Measurements from ENCODE around the gene OSM.

The OSM gene

GRCh38 chr22:30310881-30311771 is 44.5 kb upstream of the OSM start:
- POLR2A ChIA-PET: interaction anchor here (0.6 to 1.9 kb wide), 6 partner anchors 8 to 74 kb away, joined by 3 to 7 read pairs (median 4); partner anchors contain the start of gene TBC1D10A
- CTCF ChIA-PET: interaction anchor here (0.7 to 4.7 kb wide), 7 partner anchors 10 to 203 kb away, joined by 3 to 25 read pairs (median 4); partner anchors contain the start of gene CASTOR1

DNA sequence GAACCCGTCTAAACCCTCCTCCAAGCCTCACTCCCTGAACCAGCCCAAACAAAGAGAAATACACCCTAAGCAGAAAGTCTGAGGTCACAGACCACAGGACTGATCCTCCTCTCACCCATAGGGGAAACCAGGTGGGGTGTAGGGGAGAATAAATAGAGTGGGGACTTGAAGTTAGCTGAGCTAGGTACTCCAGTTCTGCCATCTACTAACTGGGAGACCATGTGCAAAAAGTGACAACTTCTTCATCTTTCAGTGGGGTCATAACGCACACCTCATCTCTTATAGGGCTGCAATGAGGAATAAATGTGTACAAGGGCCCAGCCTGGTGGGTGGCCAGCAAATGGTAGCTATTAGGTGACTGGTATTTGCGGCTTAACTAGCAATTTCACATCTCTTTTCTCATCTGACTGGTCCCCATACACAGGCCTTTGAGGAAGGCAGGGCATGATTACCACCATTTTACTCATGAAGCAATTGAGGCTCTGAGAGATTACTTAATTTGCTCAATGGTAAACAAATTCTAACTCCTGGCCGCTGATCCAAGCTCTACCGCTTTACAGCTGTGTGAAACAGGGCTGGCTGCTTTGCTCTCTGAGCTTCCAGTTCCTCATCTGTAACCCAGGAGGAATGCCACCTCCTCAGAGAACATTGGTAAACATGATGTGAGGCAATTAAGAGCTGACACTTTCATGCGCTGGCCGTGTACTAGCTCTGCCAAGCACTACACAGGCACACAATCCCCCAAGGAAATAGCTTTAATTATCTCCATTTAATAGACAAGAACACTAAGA is 43.5 kb upstream of the OSM start:
- no peak overlapping the region for H3K4me3 ChIP-seq (ENCODE audit: low read depth, low read length)
- POLR2A ChIA-PET: interaction anchor here (0.6 to 1.3 kb wide), 4 partner anchors 8 to 60 kb away, joined by 3 to 7 read pairs (median 4); partner anchors contain the start of gene TBC1D10A
- CTCF ChIA-PET: interaction anchor here (0.7 to 2.2 kb wide), 3 partner anchors 9 to 22 kb away, joined by 3 to 9 read pairs (median 4); no protein-coding TSS in a partner anchor
- no peak for TF ChIP-seq CTCF (IDR thresholded peaks at IDR 0.05; ENCODE audit: insufficient read depth, low read length, missing control alignments)
- DNase-seq (ENCODE audit: low read depth, low spot score): no peak

More at GRCh38 chr22:30310881-30311771, 44.5 kb upstream of the OSM start:
- TF ChIP-seq CTCF (IDR thresholded peaks at IDR 0.05; ENCODE audit: insufficient read depth, low read length, missing control alignments): no peak
- no peak overlapping the region for H3K4me3 ChIP-seq (ENCODE audit: low read depth, low read length)
- DNase-seq (ENCODE audit: low read depth, low spot score): no peak

DNA sequence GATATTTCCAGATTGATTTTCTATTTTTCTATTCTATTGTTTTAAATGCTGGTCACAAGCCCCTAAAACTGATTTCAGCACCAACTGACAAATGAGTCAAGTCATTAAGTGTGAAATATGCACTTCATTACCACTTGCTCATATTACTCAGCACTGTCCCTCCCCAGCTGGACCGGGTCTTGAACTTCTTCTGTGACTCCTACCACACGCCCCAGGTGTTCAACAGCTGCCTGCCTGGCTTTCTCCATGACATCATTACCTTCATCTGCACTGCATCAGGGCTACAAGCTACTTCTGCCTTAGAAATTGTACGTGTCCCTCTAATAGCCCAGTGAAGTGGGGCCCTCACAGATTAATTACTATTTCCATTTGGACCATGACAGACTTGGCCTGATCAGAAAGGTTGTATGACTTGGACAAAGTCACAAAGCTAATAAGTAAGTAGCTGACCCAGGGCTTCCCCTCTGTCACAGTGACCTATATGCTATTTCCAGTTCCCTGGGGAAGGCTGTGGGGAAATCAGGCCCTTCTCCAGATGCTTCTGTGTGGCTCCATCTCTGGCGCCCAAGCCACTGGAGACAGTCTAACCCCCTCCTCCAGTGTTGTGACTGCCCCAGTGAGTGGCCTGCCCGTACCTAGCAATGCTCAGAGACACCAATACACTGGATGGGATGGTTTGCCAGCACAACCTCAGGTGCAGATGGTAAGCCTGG is 42.0 kb upstream of the OSM start:
- H3K4me3 ChIP-seq (ENCODE audit: low read depth, low read length): no peak overlapping the region
- POLR2A ChIA-PET: no interaction called here
- CTCF ChIA-PET: interaction anchor here (0.9 to 1.7 kb wide), 3 partner anchors 21 to 79 kb away, joined by 3 to 9 read pairs (median 4); partner anchors contain the start of gene RNF215
- DNase-seq (ENCODE audit: low read depth, low spot score): no peak
- no peak for TF ChIP-seq CTCF (IDR thresholded peaks at IDR 0.05; ENCODE audit: insufficient read depth, low read length, missing control alignments)

- CTCF ChIA-PET: interaction anchor here (0.9 to 1.7 kb wide), 2 partner anchors 20 to 52 kb away, joined by 3 to 9 read pairs; no protein-coding TSS in a partner anchor
- no peak for TF ChIP-seq CTCF (IDR thresholded peaks at IDR 0.05; ENCODE audit: insufficient read depth, low read length, missing control alignments)
- no peak for DNase-seq (ENCODE audit: low read depth, low spot score)
- POLR2A ChIA-PET: no interaction called here
- H3K4me3 ChIP-seq (ENCODE audit: low read depth, low read length): no peak overlapping the region
These were observed 41.4 kb upstream of the OSM start for GRCh38 chr22:30308093-30308492.

GRCh38 chr22:30307041-30307574 is 40.5 kb upstream of the OSM start:
- TF ChIP-seq CTCF (IDR thresholded peaks at IDR 0.05; ENCODE audit: insufficient read depth, low read length, missing control alignments): no peak
- no peak for DNase-seq (ENCODE audit: low read depth, low spot score)
- no peak overlapping the region for H3K4me3 ChIP-seq (ENCODE audit: low read depth, low read length)
- POLR2A ChIA-PET: no interaction called here
- CTCF ChIA-PET: interaction anchor here (0.8 to 1.6 kb wide), 2 partner anchors 19 to 85 kb away, joined by 3 to 7 read pairs; no protein-coding TSS in a partner anchor
